Peyer's patch (tissue), 4 donors: ENCODE data around the gene CYP27A1. TPM values are rescaled to one million over a fixed set of nuclear protein-coding genes. Genes with fewer than 3 reads are reported as not detected.
A peak's percentile ranks its signal among the peaks of the same experiment; 100 is the strongest.

Experiments used
- DNase-seq, 3 donors: peaks; one replicate each; pipeline ENCODE4 v3.0.0-alpha.2; 2017 to 2019
- H3K27ac ChIP-seq, 4 donors: fragments of 200-600 bp; sonication (generic); one replicate each; pipeline ENCODE4 v1.5.1; 2016 to 2019
- H3K27me3 ChIP-seq, 2 donors: fragments of 200-600 bp; sonication (generic); one replicate each; pipeline ENCODE4 v1.5.1; 2019
- H3K36me3 ChIP-seq, 3 donors: fragments of 200-600 bp; sonication (generic); one replicate each; pipeline ENCODE4 v1.5.1; 2016 to 2019
- H3K4me1 ChIP-seq, 4 donors: fragments of 200-600 bp; sonication (generic); one replicate each; pipeline ENCODE4 v1.5.1; 2016 to 2019
- H3K4me3 ChIP-seq, 4 donors: fragments of 200-600 bp; sonication (generic); 1 replicate in 3 of 4; 2 replicates in 1 of 4; pipeline ENCODE4 v1.5.1; 2016 to 2019; ENCODE audit warnings: mild to moderate bottlenecking in 1 of 4
- H3K9me3 ChIP-seq, 4 donors: fragments of 200-600 bp; sonication (generic); one replicate each; pipeline ENCODE4 v1.5.1; 2016 to 2019; ENCODE audit warnings: mild to moderate bottlenecking in 1 of 4
- POLR2A ChIP-seq, 2 donors: fragments of 450-650 bp; IDR thresholded peaks; one replicate each; pipeline ENCODE4 v1.5.1; 2017; ENCODE audit warnings: antibody characterized with exemption in 2 of 2, mild to moderate bottlenecking in 2 of 2, moderate library complexity in 2 of 2
- total RNA-seq, 4 donors: library from RNA; depleted of rRNA; stranded (reverse); fragments of >200 nt; gene quantifications; one replicate each; pipeline ENCODE4 v1.1.0, GENCODE V29; 2016
- TF ChIP-seq, protein P1 (sequence below), 6 experiments: fragments of 450-650 bp in 4 of 6; fragments of 200-600 bp in 2 of 6; sonication (generic) in 1 of 6; IDR thresholded peaks; one replicate each; pipeline ENCODE4 v1.5.1; 2017 to 2019; ENCODE audit warnings: antibody characterized with exemption in 6 of 6, mild to moderate bottlenecking in 3 of 6, moderate library complexity in 1 of 6

Gene CYP27A1
- total RNA-seq, 4 donors from 2014 or later = 68.5 to 277 (median 168) TPM

DNA sequence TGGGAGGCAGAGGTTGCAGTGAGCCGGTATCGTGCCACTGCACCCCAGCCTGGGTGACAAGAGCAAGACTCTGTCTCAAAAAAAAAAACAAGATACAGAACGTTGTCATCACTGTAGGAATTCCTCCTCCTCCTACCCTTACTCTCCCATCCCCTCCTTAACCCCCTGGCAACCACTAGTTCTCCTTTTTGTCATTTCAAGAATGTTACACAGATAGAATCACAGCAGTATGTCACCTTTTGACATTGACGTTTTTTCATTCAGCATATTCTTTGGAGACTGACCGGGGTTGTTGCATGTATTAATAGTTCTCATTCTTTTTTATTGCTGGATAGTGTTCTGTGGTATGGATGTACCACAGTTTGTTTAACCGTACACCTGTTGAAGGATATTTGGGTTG, 38.9 kb upstream of the CYP27A1 start:
- H3K9me3 ChIP-seq = no peaks in the 10 kb centered on the region
- no peak overlapping the region for H3K4me3 ChIP-seq
- no peaks in the 10 kb centered on the region for H3K4me1 ChIP-seq
- DNase-seq = no peak
- no peaks in the 10 kb centered on the region for H3K27me3 ChIP-seq
- H3K36me3 ChIP-seq = peaks cover 0 to 61% (median 0%) of the 10 kb centered on the region in 3 donors
- H3K27ac ChIP-seq = no peak overlapping the region
- no peak for TF ChIP-seq POLR2A (IDR thresholded peaks at IDR 0.05)
- TF ChIP-seq, protein P1, sequence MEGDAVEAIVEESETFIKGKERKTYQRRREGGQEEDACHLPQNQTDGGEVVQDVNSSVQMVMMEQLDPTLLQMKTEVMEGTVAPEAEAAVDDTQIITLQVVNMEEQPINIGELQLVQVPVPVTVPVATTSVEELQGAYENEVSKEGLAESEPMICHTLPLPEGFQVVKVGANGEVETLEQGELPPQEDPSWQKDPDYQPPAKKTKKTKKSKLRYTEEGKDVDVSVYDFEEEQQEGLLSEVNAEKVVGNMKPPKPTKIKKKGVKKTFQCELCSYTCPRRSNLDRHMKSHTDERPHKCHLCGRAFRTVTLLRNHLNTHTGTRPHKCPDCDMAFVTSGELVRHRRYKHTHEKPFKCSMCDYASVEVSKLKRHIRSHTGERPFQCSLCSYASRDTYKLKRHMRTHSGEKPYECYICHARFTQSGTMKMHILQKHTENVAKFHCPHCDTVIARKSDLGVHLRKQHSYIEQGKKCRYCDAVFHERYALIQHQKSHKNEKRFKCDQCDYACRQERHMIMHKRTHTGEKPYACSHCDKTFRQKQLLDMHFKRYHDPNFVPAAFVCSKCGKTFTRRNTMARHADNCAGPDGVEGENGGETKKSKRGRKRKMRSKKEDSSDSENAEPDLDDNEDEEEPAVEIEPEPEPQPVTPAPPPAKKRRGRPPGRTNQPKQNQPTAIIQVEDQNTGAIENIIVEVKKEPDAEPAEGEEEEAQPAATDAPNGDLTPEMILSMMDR (IDR thresholded peaks at IDR 0.05) = no peak

DNA sequence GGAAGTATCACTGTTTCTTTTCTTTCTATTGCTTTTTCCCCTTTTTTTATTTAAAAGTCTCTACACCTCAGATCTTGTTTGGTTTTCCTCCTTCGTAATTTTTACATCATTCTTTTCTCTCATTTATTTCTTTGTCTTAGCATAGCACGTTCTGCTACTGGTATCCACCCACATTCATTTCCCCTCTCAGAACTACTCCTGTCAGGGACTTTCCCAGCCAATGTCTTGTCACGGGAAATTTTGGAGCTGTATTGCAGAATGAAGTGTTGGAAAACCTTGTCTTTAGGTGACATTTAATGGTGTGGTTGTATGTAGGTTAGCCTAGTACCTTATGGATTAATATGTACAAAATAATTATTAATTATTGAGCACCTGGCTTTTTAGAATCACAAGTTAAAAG, 37.3 kb upstream of the CYP27A1 start:
- Histone ChIP-seq H3K9me3 (no peaks in the 10 kb centered on the region), H3K27me3 (no peaks in the 10 kb centered on the region), H3K4me1 (no peaks in the 10 kb centered on the region), H3K36me3 (peaks cover 0 to 60% (median 0%) of the 10 kb centered on the region in 3 donors), H3K4me3 (no peak overlapping the region), H3K27ac (no peak overlapping the region)
- no peak for DNase-seq
- no peak for TF ChIP-seq POLR2A (IDR thresholded peaks at IDR 0.05)
- TF ChIP-seq, protein P1 (IDR thresholded peaks at IDR 0.05) = no peak

DNA sequence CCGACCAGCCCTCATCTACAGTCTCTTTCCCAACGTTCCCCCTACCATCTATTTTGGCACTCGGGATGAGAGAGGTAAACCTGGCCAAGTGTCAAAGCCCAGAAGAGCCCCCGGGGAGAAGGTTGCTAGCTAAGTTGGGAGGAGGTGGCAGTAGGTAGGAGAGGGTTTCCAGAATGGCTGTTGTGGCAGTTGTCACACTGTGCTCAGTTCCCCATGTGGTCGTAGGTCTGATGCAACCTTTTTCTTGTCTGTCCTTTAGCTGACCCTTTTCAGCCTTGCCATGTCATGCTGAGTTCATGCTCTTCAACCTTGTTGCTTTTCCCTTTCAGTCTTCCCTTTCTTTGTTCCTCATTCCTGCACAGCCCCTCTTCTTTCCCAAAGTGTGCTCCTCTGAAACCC, 36.8 kb upstream of the CYP27A1 start:
- Histone ChIP-seq H3K9me3 (no peaks in the 10 kb centered on the region), H3K36me3 (peaks cover 0 to 60% (median 0%) of the 10 kb centered on the region in 3 donors), H3K4me1 (no peaks in the 10 kb centered on the region), H3K27ac (no peak overlapping the region), H3K4me3 (no peak overlapping the region), H3K27me3 (no peaks in the 10 kb centered on the region)
- TF ChIP-seq, protein P1 (IDR thresholded peaks at IDR 0.05) = no peak
- TF ChIP-seq POLR2A (IDR thresholded peaks at IDR 0.05) = no peak
- no peak for DNase-seq

DNA sequence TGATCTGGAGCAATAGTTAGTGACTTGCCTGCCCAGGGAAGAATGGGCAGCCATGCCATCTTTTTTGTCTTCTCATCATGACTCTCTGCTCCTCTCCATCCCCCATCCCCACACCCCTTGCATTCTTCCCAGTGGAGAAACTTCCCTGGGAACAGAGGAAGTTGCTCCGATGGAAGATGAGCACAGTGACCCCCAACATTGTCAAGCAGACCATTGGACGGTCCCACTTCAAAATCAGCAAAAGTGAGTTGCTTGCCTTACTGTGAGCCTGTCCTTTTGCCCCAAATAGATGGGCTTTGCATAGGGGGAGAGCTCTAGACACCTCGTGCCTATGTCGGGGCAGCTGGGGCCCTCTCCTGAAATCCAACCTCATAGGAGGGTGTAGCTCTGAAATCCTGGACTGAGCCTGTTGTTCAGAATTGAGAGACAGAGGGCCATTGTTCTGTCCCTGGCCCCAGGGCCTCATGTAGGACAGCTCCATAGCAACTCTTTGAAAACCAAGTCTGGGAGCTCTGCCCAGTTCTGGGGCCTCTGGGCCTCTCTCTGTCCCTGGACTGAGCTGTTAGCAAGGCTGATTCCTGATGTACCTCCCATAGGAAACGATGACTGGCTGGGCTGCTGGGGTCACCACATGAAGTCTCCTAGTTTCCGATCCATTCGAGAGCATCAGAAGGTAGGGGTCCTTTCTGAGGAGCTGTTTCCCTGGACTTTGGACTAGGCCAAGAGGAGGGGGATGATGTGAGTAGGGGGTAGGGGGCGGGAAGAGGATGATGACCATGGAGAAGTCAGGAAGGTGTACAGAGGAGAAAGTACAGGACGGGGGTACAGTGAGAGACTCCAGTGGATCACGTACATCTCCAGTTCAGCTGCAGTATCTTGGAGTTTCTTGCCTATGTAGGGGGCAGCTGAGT, 36.1 kb upstream of the CYP27A1 start:
- Histone ChIP-seq H3K27ac (peak overlapping the region in 2 of 4 donors; percentile 15 to 19), H3K4me1 (no peaks in the 10 kb centered on the region), H3K27me3 (no peaks in the 10 kb centered on the region), H3K9me3 (no peaks in the 10 kb centered on the region), H3K36me3 (peaks cover 0 to 60% (median 0%) of the 10 kb centered on the region in 3 donors), H3K4me3 (no peak overlapping the region)
- TF ChIP-seq, protein P1 (IDR thresholded peaks at IDR 0.05) = no peak
- TF ChIP-seq POLR2A (IDR thresholded peaks at IDR 0.05) = no peak
- no peak for DNase-seq

DNA sequence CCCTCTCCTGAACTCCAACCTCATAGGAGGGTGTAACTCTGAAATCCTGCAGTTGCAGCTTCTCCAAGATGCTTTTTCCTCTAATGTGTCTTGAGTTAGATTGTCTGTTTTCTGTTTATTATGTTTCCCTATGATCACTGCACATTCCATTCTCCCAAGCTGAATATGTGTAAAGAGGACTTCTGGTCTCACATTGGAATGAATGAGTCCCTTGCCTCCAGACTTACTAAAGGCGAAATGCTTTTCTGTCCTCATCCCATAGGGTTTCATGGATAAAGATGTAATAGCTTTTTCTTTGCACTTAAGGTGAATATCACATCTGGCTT, 35.5 kb upstream of the CYP27A1 start:
- Histone ChIP-seq H3K36me3 (peaks cover 0 to 62% (median 0%) of the 10 kb centered on the region in 3 donors), H3K9me3 (no peaks in the 10 kb centered on the region), H3K4me1 (no peaks in the 10 kb centered on the region), H3K27ac (peak overlapping the region in 1 of 4 donors; percentile 15), H3K27me3 (no peaks in the 10 kb centered on the region), H3K4me3 (no peak overlapping the region)
- TF ChIP-seq POLR2A (IDR thresholded peaks at IDR 0.05) = no peak
- TF ChIP-seq, protein P1 (IDR thresholded peaks at IDR 0.05) = no peak
- DNase-seq = no peak
